Measurements from ENCODE around the gene LGMN.

DNA sequence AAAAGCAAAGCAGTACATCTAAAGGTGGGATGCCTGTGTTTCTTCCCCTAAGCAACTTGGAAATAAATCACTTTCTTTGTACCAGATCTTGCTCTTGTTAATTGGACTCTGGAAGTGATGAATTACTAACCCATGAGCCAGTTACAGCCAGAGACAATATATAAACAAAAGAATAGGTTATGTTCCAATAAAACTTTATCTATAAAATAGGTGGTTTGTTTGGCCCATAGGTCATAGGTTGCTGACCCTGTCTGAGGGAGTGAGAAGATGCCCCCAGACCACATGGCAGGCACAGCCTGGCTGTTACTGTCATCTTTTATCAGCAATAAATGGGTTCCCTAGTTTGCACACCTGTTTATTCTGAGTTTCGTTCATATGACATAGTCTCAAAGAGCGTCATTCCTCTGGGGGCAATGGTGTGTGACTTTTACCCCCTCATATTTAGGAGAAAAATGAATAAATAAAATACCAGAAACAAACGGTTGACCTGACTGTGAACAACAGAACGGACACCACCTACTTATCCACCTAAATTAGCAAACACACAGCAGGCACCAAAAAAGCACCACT, 10.7 kb downstream of the LGMN start:
- no peak for TF ChIP-seq POLR2A (IDR thresholded peaks at IDR 0.05)
- TF ChIP-seq, protein P1, sequence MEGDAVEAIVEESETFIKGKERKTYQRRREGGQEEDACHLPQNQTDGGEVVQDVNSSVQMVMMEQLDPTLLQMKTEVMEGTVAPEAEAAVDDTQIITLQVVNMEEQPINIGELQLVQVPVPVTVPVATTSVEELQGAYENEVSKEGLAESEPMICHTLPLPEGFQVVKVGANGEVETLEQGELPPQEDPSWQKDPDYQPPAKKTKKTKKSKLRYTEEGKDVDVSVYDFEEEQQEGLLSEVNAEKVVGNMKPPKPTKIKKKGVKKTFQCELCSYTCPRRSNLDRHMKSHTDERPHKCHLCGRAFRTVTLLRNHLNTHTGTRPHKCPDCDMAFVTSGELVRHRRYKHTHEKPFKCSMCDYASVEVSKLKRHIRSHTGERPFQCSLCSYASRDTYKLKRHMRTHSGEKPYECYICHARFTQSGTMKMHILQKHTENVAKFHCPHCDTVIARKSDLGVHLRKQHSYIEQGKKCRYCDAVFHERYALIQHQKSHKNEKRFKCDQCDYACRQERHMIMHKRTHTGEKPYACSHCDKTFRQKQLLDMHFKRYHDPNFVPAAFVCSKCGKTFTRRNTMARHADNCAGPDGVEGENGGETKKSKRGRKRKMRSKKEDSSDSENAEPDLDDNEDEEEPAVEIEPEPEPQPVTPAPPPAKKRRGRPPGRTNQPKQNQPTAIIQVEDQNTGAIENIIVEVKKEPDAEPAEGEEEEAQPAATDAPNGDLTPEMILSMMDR (IDR thresholded peaks at IDR 0.05): no peak
